Calu3 (cell line): ENCODE measurements around the gene CACNB4. TPM values are rescaled to one million over a fixed set of nuclear protein-coding genes. Genes with fewer than 3 reads are reported as not detected.
"Not testable (repeated sequence)": the region's sequence is repeated elsewhere in the genome, so short reads cannot be mapped to it uniquely, and the experiment has no call there.

Experiments used
- BruUV-seq: library from RNA; stranded (reverse); fragments of 400-500 nt; replicated peaks from 2 replicates; lab custom pipeline; 2021; lab: Mats Ljungman, UMichigan
- CTCF ChIA-PET: fragments of 300-600 bp; sonication (Branson Sonifier 250); formaldehyde crosslinking; loops from one replicate; lab custom pipeline; 2022; ENCODE audit warnings: antibody characterized with exemption; lab: Charles Lee
- DNase-seq: peaks from one replicate; pipeline ENCODE4 v3.0.0; 2022
- H3K27ac Mint-ChIP-seq: one replicate; pipeline ENCODE4 v1.8.0; 2022; ENCODE audit warnings: mixed read lengths; ENCODE audit not compliant: unreplicated experiment
- H3K27me3 Mint-ChIP-seq: one replicate; pipeline ENCODE4 v1.8.0; 2022; ENCODE audit warnings: mixed read lengths; ENCODE audit not compliant: unreplicated experiment
- H3K36me3 Mint-ChIP-seq: one replicate; pipeline ENCODE4 v1.8.0; 2022; ENCODE audit warnings: mild to moderate bottlenecking, moderate library complexity, mixed read lengths; ENCODE audit not compliant: insufficient read depth, unreplicated experiment
- H3K4me1 Mint-ChIP-seq: one replicate; pipeline ENCODE4 v1.8.0; 2022; ENCODE audit warnings: mild to moderate bottlenecking, low read depth, mixed read lengths; ENCODE audit not compliant: unreplicated experiment
- H3K4me3 Mint-ChIP-seq: one replicate; pipeline ENCODE4 v1.8.0; 2022; ENCODE audit warnings: mild to moderate bottlenecking, low read depth, moderate library complexity, mixed read lengths; ENCODE audit not compliant: unreplicated experiment
- H3K9me3 Mint-ChIP-seq: one replicate; pipeline ENCODE4 v1.8.0; 2022; ENCODE audit warnings: low read depth, mixed read lengths; ENCODE audit not compliant: unreplicated experiment
- CTCF ChIP-seq: fragments of 200-600 bp; IDR thresholded peaks from one replicate; pipeline ENCODE4 v1.8.0; 2022; ENCODE audit warnings: antibody characterized with exemption; ENCODE audit not compliant: unreplicated experiment
- intact Hi-C: fragments of 100-400 bp; cut with micrococcal nuclease; formaldehyde crosslinking; loops from one replicate; pipeline ENCODE4 v1.10.0; 2022; ENCODE audit not compliant: unreplicated experiment
- total RNA-seq: library from RNA; stranded (reverse); gene quantifications from 2 replicates; pipeline ENCODE4 v1.2.3, GENCODE V29; 2022

CACNB4 gene
- total RNA-seq, 1 experiment from 2014 or later = 0.33 TPM

GRCh38 chr2:152031747-152032306, 67.0 kb downstream of the CACNB4 start:
- DNase-seq = no peak
- Mint-ChIP-seq H3K27ac (no peak overlapping the region), H3K4me1 (no peaks in the 10 kb centered on the region), H3K9me3 (no peaks in the 10 kb centered on the region), H3K4me3 (no peak overlapping the region), H3K36me3 (no peaks in the 10 kb centered on the region), H3K27me3 (peaks cover 40% of the 10 kb centered on the region)
- TF ChIP-seq CTCF = no peak
- BruUV-seq = no TSS peak
- CTCF ChIA-PET = no interaction called here
- intact Hi-C loops = no loop called here

- BruUV-seq, DNase-seq, H3K9me3 Mint-ChIP-seq, H3K4me3 Mint-ChIP-seq, H3K27ac Mint-ChIP-seq, H3K36me3 Mint-ChIP-seq, CTCF ChIA-PET, H3K4me1 Mint-ChIP-seq, intact Hi-C loops: not testable (repeated sequence)
- peaks cover 36% of the 10 kb centered on the region for H3K27me3 Mint-ChIP-seq
Measured at GRCh38 chr2:152030596-152031328, 68.1 kb downstream of the CACNB4 start.

- TF ChIP-seq CTCF = no peak
- Mint-ChIP-seq H3K9me3 (no peaks in the 10 kb centered on the region), H3K4me1 (peaks cover 13% of the 10 kb centered on the region), H3K36me3 (peaks cover 6% of the 10 kb centered on the region), H3K27ac (no peak overlapping the region), H3K4me3 (no peak overlapping the region), H3K27me3 (peaks cover 18% of the 10 kb centered on the region)
- intact Hi-C loops = no loop called here
- no peak for DNase-seq
- no TSS peak for BruUV-seq
- CTCF ChIA-PET = no interaction called here
Measured at GRCh38 chr2:152028182-152028862, 70.5 kb downstream of the CACNB4 start.

GRCh38 chr2:152025678-152026287, 73.1 kb downstream of the CACNB4 start:
- TF ChIP-seq CTCF = peak; percentile 97
- no peak overlapping the region for H3K27ac Mint-ChIP-seq

More at GRCh38 chr2:152025678-152026287, 73.1 kb downstream of the CACNB4 start:
- no peaks in the 10 kb centered on the region for H3K9me3 Mint-ChIP-seq
- H3K27me3 Mint-ChIP-seq = peaks cover 29% of the 10 kb centered on the region
- H3K4me3 Mint-ChIP-seq = peak overlapping the region; percentile 55
- no TSS peak for BruUV-seq
- H3K36me3 Mint-ChIP-seq = peaks cover 6% of the 10 kb centered on the region
- DNase-seq = peak; percentile 88
- peaks cover 13% of the 10 kb centered on the region for H3K4me1 Mint-ChIP-seq
- intact Hi-C loops = no loop called here
- CTCF ChIA-PET = interaction anchor here (0.7 to 1.5 kb wide), 4 partner anchors 9 to 27 kb away, joined by 3 to 7 read pairs (median 4); no protein-coding TSS in a partner anchor
